Endothelial cell of hepatic sinusoid (primary cell): ENCODE measurements around the gene RFPL3.
"Not testable (repeated sequence)": the region's sequence is repeated elsewhere in the genome, so short reads cannot be mapped to it uniquely, and the experiment has no call there.

ENCODE experiments used
- in situ Hi-C: cut with HindIII; loops from 2 replicates; pipeline ENCODE4 v1.10.0; 2017; ENCODE audit warnings: low sequenced_read_pairs

Gene RFPL3

DNA sequence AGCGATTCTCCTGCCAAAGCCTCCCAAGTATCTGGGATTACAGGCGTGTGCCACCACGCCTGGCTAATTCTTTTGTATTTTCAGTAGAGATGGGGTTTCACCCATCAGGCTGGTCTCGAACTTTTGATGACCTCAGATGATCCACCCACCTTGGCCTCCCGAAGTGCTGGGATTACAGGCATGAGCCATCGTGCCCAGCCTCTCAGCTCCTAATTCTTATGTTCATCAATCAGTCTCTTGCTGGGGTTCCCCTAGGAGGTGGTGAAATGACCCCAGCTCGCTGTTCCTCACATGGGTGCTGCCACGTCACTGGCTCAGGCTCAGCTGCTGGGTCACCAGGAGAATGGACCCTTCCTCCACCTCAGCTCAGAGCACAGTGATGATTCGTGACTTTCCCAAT, at the start of gene RFPL3:
RFPL3 (plus strand) TSS at position 301 of the 400 bp plus-strand sequence. CDS start 205 bp downstream, outside the sequence.
- in situ Hi-C loops: not testable (repeated sequence)

DNA sequence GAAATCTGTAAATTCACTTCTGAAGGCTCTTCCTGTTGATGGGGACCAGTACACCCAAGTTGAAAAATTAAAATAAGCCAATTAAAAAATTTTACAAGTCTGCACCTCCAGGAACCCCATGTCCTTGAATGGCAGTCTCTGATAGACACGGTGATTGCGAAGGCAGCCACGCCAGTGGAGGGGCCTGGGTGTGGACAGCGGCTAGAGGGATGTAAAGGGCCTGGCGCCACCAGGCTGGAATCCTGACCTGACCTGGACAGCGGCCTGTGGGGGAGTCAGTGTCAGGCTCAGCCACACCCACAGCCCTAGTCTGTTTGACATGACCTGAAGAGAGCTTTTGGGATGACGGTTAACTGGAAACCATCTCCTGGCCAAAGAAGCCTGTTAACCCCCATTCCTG, 49.5 kb upstream of the RFPL3 start:
- in situ Hi-C loops: no loop called here

DNA sequence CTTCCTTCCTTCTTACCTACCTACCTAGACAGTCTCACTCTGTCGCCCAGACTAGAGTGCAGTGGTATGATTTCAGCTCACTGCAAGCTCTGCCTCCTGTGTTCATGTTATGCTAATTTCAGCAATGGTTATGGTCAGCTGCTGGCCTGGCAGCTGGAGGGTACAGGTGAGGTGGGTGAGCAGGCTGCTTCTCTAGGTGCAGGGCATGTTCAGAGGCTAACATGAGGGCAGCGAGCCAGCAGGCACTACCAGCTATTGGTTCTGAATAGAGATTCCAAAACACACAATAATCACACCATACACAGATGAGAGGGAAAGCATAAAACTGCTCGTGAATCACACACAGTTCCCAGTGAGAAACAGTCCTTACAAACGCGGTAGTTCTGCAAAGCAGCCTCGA, 48.7 kb upstream of the RFPL3 start:
- in situ Hi-C loops: no loop called here

DNA sequence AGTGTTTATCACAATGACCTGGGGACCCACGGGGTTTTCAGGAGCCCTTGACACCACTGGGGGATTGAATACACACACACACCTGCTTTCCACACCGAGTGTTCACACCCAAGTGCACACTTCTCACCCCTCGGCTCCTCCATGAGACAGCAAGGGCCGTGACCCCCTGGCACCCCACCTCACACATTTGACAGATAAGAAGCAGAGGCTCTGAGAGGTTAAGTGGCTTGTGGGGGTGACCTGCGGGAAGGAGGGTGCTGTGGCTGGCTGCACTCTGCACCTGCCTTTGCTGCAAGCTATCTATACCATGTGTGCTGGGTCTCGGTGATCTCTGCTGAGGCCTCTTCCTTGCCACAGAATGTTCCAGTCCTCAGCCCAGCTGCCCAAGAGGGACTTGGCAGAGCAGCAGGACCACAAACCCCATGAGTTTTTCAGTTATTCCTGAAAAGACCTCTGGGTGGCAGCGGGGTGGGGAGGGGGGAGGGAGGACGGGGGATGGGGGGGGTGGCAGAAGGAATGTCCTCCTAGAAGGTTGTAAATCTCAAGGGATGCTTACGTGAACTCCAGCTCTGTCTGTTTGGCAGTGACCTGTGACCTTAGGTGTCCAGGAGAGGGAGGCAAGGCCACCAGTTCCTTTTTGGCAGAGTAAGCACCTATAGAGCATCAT, 47.9 kb upstream of the RFPL3 start:
- in situ Hi-C loops: no loop called here

DNA sequence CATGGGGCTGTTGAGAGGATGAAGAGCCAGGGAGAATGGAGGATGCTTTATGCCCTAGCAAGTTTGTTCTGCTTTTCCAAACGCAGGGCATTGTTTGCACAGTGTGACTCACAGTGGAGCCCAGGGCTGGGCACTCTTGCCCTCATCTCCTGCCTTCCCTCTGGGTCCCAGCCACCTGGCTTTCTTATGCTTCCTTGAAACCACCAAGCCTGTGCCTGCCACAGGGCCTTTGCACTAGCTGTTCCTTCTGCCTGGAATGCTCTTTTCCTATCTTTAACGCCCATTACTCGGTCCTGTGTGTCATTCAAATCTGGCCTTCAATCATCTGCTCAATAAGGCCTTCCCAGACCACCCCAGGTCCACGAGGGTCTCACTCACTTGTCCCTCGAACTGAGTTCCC, 46.9 kb upstream of the RFPL3 start:
- in situ Hi-C loops: no loop called here

DNA sequence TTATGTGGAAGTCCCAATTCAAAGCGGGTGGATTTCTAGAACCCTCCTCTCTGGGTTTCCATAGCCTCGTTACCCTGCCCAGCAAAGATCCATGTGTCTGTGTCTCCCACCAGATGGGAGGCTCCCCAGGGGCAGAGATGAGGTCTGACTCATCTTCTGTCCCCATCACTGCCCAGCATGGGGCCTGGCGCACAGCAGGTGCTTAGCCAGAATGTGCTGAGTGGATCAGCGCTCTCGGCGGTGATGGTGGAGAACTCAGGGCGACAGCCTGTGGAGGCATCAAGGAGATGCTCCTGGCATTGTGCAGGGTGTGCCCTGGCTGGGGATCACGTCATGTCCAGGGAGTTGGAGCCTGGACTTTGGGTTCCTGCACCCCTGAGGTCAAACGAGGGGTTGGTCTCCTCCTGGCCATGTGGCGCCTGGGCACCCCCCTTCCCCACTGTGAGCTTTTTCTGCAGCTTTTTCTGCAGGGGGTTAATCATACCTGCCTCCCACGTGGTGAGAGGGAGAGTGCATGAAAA, 46.1 kb upstream of the RFPL3 start:
- in situ Hi-C loops: no loop called here

DNA sequence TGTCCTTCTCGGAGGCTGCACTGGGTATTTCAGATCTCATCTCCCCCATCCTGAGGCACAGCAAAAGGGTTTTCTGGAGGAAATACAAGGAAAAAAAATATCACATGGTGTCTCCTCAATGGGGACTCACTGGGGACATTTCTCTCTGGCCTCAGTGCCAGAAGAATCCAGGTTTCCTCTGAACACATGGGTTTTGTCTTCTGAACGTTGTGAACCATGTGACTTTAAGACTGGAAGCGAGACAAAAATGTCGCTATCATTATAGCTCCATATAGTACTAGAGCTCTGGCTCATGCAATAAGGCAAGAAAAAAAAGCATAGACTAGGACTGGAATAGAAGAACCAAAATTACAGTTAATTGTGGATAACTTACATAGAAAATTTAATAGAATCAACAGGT, 44.9 kb upstream of the RFPL3 start:
- in situ Hi-C loops: no loop called here

DNA sequence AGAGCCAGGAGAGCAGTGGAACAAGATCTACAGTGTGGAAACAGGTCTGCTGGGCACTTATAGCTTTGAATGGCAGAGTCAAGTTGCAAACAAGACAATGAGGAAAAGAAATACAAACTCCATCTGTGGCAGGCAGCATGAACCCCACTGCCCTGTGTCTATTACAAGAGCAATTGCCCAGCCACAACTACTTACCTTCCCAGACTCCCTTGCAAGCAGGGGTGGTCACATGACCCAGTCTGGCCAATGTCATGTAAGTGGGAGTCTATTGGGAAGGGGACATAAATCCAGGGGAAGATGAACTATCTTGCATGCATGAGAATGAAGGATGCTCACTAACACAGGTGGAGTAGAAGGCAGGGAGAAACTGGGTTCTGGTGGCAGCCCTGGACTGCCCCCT, 44.1 kb upstream of the RFPL3 start:
- in situ Hi-C loops: no loop called here

DNA sequence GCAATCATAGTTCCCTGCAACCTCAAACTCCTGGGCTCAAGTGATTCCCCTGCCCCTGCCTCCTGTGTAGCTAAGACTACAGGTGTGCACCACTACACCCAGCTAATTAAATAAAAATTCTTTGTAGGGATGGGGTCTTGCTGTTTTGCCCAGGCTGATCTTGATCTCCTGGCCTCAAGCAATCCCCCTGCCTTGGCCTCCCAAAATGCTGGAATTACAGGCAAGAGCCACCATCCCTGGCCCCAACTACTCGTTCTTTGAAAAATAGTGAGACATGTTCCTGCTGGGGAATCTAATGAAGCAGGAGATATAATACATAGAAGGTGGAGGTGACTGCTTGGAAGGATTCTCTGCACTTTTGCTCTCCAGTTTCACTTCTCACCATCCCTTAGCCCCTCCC, 40.1 kb upstream of the RFPL3 start:
- in situ Hi-C loops: no loop called here

DNA sequence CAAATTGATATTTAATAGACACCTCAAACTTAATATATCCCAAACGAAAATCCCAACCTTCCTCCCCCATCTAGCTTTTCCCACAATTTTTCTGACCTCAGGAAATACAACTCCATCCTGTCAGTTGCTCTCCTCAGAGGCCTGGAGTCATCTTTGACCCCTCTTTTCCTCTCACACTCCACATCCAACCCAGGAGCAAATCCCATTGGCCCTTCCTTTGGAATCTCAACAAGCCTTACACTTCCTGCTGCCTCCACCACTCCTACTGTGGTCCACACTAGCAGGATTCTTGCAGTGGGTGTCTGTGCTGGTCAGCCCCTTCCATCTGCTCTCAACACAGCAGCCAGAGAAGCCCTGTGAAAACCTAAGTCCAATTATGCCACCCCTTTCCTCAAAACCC, 39.3 kb upstream of the RFPL3 start:
- in situ Hi-C loops: no loop called here

DNA sequence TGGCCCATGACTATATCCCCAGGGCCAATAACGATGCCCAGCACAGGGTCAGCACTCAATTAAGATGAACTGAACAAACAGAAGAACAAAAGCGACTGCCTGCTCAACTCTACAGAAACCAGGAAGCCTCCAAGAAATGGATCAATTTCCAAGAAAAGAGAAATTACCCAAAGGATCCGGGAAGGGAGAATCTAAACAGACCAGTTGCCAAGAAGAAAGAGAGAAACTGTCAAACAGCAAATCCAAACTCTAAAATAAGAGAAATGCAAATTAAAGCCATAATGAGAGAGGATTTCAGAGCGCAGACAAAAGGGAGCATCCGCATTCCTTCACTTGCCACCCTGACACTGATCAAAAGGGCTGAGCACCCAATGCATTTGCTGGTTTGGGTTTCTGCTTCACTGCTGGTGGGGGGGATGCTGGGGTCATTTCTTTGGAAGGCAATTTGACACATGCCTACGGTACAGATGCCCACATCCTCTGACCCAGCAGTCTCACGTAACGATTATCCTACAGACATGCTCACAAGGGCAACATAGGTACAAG, 37.7 kb upstream of the RFPL3 start:
- in situ Hi-C loops: no loop called here

DNA sequence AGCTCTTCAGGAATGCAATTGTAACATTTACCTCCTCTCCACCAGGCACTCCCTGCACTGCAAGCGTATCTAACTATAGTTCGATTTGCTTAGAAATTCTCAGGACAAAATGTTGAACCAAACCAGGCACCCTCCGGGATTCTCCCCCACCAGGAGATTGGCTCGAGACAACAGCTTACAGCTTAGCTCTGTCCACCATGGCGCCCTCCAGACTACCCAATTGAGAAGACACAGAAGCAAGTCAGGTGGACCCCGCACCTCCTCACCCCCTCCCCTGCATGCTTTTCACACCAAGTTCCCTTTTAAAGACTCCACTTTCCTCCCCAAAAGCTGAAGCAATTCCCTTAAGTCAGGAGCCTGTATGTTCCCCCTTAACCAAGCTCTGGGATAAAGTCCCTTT, 34.7 kb upstream of the RFPL3 start:
- in situ Hi-C loops: no loop called here

DNA sequence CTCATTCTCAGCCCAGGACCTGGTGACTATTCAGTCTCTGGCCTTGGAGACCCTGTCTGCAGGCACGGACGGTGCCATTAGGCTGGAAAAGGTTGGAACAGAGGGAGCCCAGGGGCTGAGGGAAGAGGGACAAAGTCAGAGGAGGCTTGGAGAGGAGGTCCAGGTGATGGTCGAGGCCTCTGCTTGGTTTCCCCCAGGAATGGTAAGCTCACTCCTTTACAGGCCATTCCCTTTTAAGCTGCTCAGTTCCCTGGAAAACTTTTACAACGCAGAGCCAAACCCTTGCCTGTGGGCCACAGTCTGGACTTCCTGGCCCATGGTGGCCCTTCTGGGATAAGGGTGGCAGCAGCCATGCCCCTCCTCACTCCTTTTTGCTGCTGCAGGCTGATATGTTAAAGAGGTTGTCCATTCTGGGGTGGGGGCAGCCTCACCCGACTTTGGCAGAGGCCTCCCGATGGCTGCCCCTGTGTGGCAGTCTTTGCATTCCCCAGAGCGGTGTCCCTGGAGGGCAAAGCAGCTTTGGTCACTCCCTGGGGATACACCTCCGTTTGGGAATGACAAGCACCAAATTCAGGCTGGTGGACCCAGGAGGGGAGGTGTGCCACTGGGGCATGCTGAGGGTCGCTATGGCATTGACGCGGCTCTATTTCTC, 34.0 kb upstream of the RFPL3 start:
- in situ Hi-C loops: no loop called here

DNA sequence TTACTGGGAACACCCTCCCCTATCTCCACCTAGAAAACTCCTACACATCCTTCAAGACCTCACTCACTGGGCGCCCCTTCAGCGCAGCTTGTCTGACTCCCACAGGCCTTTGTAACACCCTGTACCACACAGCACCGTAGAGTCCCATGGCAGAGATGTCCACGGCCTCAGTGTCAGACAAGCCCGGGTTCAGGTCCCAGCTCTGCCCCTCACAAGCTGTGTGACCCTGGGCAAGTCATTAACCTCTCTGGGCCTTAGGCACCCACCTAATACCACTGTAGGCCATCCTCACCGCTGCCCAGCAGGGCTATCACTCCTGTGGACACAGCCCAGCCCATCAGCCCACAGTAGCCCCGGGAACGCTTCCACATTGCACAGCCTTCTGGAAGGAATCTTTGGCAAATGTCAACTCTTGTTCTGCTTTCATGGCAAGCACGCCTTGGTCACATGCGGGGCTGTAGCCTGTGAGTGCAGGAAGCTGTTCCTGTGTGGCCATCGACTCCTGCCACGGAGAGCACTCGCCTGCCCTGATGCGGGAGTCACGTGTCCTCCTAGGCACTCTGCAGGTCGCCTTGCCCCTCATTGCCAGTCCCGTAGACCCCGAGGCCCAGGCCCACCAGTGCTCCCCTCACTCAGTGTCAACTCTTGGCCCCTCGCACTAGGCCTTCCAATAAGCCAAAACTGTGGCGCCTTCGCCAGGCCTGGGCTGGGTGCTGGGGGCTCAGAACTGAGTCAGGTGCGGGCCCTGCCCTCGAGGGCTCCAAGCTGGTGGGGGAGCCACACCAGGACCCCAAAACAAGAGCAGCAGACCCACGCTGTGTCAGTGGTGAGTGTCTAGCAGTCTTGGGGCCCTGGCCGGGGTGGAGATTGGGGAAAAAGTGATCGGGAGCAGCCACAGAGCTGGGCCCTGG, 32.9 kb upstream of the RFPL3 start:
- in situ Hi-C loops: no loop called here

DNA sequence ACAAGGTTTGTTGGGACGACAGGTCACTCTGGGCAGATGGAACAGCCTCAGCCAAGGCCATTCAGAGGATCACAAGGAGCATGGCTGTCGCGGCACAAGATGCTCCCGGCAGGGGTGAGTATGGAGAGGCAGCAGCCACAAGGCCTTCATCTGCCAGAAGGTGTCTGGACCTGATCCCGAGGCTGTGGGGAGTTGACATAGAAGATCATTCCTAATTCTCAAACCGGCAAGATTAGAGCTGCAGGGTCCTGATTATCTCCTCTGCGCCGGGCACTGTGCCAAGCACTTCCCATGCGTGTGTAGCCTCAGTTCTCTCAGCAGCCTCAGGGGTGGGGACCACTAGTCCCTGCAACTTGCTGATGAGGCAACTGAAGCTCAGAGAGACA, 32.3 kb upstream of the RFPL3 start:
- in situ Hi-C loops: no loop called here

DNA sequence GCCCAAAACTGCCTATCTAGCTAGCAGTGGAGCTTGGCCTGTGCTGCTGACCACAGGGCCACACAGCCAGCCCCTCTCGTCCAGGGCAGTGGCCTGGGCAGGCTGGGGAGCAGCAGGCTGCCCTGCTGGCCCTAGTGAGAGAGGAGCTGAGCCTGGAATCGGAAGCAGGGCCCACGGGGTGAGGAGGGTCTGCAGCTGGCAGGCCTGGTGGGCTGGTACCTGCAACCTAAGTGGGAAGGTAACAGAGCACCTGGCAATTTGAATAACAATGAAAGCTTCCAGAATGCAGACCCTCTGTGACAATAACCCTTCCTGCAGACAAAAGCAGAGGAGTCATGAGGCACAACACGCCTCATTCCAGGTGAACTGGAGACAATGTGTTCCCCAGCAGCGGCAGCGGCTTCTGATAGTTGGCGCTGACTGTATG, 31.8 kb upstream of the RFPL3 start:
- in situ Hi-C loops: no loop called here

DNA sequence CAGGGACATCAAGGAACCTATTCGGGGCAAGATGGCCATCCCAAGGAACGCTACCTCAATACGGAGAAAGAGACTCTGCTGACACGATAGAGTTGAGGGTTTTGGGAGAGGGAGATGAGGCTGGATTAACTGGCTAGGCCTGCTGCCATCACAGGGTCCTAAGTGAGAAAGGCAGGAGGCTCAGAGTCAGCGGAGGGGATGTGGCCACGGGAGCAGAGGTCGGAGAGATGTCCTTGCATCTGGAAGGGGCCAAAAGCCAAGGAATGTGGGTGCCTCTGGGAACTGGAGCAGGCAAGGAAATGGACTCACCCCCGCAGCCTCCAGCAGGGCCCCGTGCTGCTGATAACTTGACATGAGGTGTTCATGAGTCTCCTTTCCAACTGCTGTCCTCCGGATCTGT, 31.0 kb upstream of the RFPL3 start:
- in situ Hi-C loops: no loop called here

DNA sequence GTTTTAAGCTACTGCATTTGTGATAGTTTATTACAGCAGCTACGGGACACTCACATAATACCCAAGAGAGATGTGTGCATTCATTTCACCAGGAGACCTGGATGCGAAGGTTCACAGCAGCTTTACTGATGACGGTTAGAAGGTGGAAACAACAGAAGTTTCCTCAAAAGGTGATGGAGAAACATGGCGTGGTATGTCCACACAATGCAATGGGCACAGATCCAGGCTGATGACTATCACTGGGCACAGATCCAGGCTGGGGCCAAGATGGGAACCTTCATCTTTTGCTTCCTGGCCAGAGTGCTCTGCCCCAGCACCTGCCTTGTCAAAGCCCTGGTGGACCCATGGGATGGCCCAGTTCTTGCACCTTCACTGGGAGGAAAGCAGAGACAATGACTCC, 30.6 kb upstream of the RFPL3 start:
- in situ Hi-C loops: no loop called here

DNA sequence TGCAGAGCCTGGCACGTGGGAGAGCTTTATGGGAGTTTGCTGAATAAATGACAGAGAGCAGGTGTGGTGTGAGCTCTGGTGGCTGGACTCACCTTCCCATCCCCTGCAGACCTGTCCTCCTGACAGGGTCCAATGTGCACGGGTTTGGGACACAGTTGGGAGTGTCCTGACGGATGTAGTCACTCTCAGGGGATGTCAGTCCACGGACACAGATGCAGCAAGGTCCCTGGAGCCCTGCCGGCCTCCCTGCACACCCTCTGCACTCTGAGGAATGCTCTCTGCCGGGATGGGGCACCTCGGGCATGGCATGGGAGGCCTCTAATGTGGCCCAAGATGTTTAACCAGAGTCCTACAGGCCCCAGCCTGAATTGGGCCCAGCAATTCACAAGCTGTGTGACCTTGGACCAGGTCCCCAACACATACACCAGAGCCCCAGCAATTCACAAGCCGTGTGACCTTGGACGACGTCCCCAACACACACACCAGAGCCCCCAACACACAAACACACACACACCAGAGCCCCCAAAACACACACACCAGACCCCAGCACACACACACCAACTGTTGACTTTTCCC, 30.0 kb upstream of the RFPL3 start:
- in situ Hi-C loops: no loop called here

DNA sequence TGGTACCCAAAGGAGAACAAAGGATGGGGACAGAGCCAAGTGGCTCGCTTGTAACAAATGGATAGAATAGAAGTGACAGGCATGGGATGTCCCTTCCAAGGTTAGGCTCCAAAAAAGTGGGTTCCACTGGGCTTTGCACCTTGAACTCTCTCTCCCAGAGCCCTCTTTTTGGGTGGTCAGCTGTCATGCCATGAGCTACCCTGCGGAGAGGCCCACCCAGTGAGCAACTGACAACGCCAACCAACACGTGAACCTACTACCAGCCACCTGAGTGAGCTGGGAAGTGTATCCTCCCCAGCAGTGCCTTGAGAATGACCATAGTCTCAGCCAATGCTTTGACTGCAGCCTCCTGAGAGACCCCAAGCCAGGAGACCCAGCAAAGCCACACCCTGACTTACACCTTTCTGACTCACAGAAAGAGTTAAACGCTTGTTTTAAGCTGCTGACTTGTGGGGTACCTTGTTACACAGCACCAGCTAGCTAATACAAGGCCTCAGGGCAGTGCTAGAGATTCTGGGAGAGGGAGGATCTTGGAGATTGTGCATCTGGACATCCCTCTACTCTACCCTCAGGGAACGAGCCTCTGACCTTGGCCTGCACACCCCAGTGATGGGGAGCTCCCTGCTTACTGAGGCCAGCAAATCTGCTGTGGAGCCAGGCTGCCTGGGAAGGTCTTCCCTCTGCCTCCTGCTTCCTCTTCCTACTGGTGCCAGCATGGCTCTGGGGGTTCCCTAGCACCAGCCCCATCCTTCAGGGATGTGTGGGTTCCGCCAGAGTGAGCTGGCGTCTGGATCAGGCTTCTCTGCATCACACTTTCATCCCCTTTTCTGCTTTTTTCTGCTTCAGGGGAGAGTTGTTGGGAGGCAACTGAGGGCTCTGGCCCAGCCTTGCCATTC, 29.1 kb upstream of the RFPL3 start:
- in situ Hi-C loops: no loop called here
